ENCODE data around the gene CCDC59. TPM values are rescaled to one million over a fixed set of nuclear protein-coding genes. Genes with fewer than 3 reads are reported as not detected.
"Not testable (repeated sequence)": the region's sequence is repeated elsewhere in the genome, so short reads cannot be mapped to it uniquely, and the experiment has no call there.

Gene CCDC59
- total RNA-seq, 1 donor from 2014 or later: 101 TPM

GRCh38 chr12:82383930-82384552 is 25.9 kb upstream of the CCDC59 start:
- TF ChIP-seq CTCF (IDR thresholded peaks at IDR 0.05; ENCODE audit: insufficient read depth, low read length, poor library complexity, severe bottlenecking): peak; percentile 53
- DNase-seq (ENCODE audit: low read depth): no peak
- H3K4me3 ChIP-seq (ENCODE audit: low read depth, low read length): no peak overlapping the region
- no peaks in the 10 kb centered on the region for H3K36me3 ChIP-seq (ENCODE audit: control insufficient read depth, insufficient read depth, low read length)
- H3K27me3 ChIP-seq (ENCODE audit: control insufficient read depth, insufficient read depth, low read length): no peaks in the 10 kb centered on the region

DNA sequence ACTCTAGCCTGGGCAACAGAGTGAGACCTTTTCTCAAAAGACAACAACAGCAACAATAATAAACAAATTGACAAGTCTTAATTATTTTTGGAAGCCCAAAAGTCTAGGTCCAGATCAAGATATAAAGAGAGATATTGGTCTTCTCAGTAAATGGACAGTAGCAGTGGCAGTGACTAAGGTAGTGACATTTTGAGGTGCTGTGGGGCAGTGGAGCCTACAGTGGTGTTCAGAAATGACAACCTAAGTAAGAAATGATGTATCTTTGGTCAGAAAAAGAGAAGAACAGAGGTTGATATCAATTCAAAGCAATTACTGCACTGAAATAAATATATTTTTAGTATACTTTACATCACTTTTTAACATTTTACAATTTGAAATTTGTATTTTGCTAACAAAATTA is 20.8 kb upstream of the CCDC59 start:
- Histone ChIP-seq H3K4me3 (ENCODE audit: low read depth, low read length) (no peak overlapping the region), H3K36me3 (ENCODE audit: control insufficient read depth, insufficient read depth, low read length) (no peaks in the 10 kb centered on the region), H3K27me3 (ENCODE audit: control insufficient read depth, insufficient read depth, low read length) (no peaks in the 10 kb centered on the region)
- no peak for DNase-seq (ENCODE audit: low read depth)
- no peak for TF ChIP-seq CTCF (IDR thresholded peaks at IDR 0.05; ENCODE audit: insufficient read depth, low read length, poor library complexity, severe bottlenecking)

DNA sequence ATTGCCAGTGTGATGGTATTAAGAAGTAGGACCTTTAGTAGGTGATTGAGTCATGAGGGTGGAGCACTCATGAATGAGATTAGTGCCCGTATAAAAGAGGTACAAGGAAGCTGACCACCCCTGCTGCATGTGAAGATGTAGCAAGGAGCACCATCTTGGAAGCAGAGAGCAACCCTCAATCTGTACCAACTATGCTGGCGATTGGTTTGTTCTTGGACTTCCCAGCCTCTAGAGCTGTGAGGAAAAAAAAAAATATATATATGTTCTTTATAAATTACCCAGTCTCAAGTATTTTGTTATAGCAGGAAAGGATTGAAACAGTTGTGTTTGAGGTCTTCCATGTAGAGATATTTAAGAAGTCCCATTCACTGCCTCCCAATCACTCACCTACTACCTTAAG is 17.0 kb upstream of the CCDC59 start:
- no peak for DNase-seq (ENCODE audit: low read depth)
- Histone ChIP-seq H3K36me3 (ENCODE audit: control insufficient read depth, insufficient read depth, low read length) (no peaks in the 10 kb centered on the region), H3K27me3 (ENCODE audit: control insufficient read depth, insufficient read depth, low read length) (no peaks in the 10 kb centered on the region), H3K4me3 (ENCODE audit: low read depth, low read length) (no peak overlapping the region)
- no peak for TF ChIP-seq CTCF (IDR thresholded peaks at IDR 0.05; ENCODE audit: insufficient read depth, low read length, poor library complexity, severe bottlenecking)

GRCh38 chr12:82366197-82366596 is 8.0 kb upstream of the CCDC59 start:
- no peak for DNase-seq (ENCODE audit: low read depth)
- no peaks in the 10 kb centered on the region for H3K36me3 ChIP-seq (ENCODE audit: control insufficient read depth, insufficient read depth, low read length)
- no peaks in the 10 kb centered on the region for H3K27me3 ChIP-seq (ENCODE audit: control insufficient read depth, insufficient read depth, low read length)
- no peak for TF ChIP-seq CTCF (IDR thresholded peaks at IDR 0.05; ENCODE audit: insufficient read depth, low read length, poor library complexity, severe bottlenecking)
- H3K4me3 ChIP-seq (ENCODE audit: low read depth, low read length): no peak overlapping the region

DNA sequence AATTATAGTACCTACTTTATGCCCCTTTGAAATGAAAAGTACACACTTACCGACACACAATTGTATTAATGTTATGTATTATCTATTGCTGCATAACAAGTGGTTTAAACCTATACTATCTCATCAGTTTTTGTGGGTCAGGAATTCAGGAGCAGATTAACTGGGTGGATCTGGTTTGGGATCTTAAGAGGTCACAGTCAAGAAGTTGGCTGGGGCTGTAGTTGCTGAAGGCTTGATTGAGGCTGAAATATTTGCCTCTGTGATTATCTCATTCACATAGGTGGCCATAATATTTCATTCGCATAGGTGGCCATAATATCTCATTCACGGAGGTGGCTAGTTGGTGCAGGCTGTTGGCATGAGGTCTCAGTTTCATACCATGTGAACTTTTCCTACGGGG is 5.8 kb upstream of the CCDC59 start:
- no peaks in the 10 kb centered on the region for H3K36me3 ChIP-seq (ENCODE audit: control insufficient read depth, insufficient read depth, low read length)
- no peak overlapping the region for H3K4me3 ChIP-seq (ENCODE audit: low read depth, low read length)
- no peak for TF ChIP-seq CTCF (IDR thresholded peaks at IDR 0.05; ENCODE audit: insufficient read depth, low read length, poor library complexity, severe bottlenecking)
- no peaks in the 10 kb centered on the region for H3K27me3 ChIP-seq (ENCODE audit: control insufficient read depth, insufficient read depth, low read length)
- no peak for DNase-seq (ENCODE audit: low read depth)

- no peak for TF ChIP-seq CTCF (IDR thresholded peaks at IDR 0.05; ENCODE audit: insufficient read depth, low read length, poor library complexity, severe bottlenecking)
- Histone ChIP-seq H3K27me3 (ENCODE audit: control insufficient read depth, insufficient read depth, low read length) (no peaks in the 10 kb centered on the region), H3K36me3 (ENCODE audit: control insufficient read depth, insufficient read depth, low read length) (no peaks in the 10 kb centered on the region), H3K4me3 (ENCODE audit: low read depth, low read length) (no peak overlapping the region)
- DNase-seq (ENCODE audit: low read depth): no peak
Observed at GRCh38 chr12:82361461-82361915, 3.3 kb upstream of the CCDC59 start.

GRCh38 chr12:82360834-82361233 is 2.6 kb upstream of the CCDC59 start:
- not testable (repeated sequence) for DNase-seq (ENCODE audit: low read depth); H3K27me3 ChIP-seq (ENCODE audit: control insufficient read depth, insufficient read depth, low read length); H3K4me3 ChIP-seq (ENCODE audit: low read depth, low read length); H3K36me3 ChIP-seq (ENCODE audit: control insufficient read depth, insufficient read depth, low read length)

All from kidney epithelial cell (primary cell).